NCI-H1105 (cell line): ENCODE measurements around the gene LARP4B.

Source experiments
- DNase-seq: peaks from one replicate; lab custom pipeline; 2025; lab: John Stamatoyannopoulos, UW

The LARP4B gene

GRCh38 chr10:924524-924859, 7.0 kb downstream of the LARP4B start:
- no peak for DNase-seq

DNA sequence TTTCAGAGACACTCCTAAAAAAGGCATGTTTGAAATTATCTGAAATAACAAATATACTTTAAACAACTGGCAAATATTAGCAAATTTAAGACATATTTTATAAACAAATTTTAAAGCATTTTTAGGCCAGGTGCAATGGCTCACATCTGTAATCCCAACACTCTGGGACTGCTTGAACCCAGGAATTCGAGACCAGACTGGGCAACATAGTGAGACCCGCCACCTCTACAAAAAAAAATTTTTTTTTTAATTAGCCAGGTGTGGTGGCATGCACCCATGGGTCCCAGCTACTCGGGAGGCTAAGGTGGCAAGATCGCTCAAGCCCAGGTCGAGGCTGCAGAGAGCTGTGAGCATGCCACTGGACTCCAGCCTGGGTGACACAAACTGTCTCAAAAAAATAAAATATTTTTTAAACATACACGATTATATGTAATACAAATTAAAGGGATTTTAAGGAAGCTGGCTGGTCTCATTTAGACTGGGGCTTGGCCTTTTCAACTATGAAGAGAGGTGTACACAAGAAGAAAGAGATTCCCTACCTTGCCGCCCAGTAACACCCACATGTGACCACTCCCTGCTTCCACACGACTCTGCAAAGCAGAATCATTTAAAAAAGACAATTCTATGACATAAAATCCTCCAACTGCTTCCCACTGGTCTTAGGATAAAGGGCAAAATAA, 7.5 kb downstream of the LARP4B start:
- DNase-seq: no peak

DNA sequence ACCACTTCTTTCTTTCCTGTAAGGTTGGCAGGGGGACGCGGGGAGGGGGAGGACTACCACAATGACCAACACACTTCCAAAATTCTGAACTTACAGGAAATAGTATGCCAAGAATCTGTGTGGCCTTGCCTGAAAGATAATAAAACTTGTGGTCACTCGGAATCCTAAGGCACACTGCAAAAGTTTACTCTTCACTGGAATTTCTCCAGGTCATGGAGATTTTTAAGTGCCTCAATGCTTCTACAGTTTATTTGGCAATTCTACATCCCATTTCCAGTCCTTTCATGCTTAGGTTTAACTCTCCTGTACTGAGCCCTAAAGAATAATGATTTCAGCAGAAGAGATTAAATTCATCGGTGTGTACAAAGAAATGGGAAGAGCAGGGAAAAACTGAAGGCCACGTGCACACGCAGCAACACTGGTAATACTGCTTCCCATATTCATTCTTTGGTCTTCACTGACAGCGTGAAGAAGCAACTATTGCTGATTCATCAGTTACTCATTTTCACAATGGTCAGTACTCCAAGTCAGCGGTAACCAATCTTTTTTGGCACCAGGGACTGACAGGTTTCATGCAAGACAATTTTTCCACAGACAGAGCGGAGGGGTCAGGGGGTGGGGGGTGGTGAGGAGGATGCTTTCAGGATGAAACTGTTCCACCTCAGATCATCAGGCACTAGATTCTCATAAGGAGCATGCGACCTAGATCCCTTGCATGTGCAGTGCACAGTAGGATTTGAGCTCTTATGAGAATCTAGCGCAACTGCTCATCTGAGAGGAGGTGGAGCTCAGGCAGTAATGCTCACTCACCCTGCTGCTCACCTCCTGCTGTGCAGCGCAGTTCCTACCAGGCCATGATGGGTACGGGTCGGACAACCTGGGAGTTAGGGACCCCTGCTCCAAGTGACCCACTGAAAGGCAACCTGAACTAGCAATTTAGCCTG, 9.8 kb downstream of the LARP4B start:
- no peak for DNase-seq

GRCh38 chr10:920450-920849, 11.1 kb downstream of the LARP4B start:
- no peak for DNase-seq

GRCh38 chr10:919481-919880, 12.0 kb downstream of the LARP4B start:
- DNase-seq: no peak

GRCh38 chr10:917999-918398, 13.5 kb downstream of the LARP4B start:
- no peak for DNase-seq

- no peak for DNase-seq
These were observed 14.1 kb downstream of the LARP4B start for GRCh38 chr10:917416-917720.

GRCh38 chr10:916716-917415, 14.6 kb downstream of the LARP4B start:
- DNase-seq: no peak

DNA sequence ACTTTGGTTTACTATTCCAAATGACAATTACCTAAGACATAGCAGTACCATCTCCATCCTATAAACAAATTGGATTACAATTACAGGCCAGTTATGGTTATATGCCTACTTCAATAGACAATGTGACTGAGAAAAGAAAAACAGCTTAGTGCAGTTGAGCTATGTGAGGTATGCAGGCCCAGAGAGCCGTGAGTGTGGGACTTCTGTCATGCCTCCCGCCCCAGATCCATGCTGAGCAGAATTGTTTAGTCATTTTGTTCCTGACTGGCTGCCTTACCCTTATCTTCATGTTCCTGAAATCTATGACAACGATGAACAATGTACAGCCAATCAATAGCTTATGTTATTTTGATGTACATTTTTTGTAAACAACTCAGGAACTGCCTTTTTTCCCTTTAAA, 21.7 kb downstream of the LARP4B start:
- no peak for DNase-seq

- DNase-seq: no peak
These were observed 25.5 kb downstream of the LARP4B start for GRCh38 chr10:905972-906371.

DNA sequence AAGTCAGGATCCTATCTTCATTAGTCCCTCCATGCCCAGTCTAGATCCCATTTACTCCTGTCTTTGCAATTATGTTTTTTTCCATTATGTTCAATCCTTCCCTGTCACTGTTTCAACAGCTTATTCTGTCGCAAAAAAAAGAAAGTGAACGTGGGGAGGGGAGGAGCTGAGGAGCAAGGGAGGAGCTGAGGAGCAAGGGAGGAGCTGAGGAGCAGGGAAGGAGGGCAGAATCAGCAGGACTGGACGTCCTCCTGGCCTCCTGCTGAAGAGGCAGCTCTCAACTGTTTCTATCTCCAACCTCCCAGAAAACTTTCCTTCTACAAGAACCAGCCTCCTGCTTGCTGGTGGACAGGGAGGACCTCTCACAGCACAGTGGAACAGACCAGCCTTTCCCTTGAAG, 26.0 kb downstream of the LARP4B start:
- DNase-seq: no peak

GRCh38 chr10:904403-904802, 27.1 kb downstream of the LARP4B start:
- DNase-seq: no peak

- no peak for DNase-seq
These were observed 33.4 kb downstream of the LARP4B start for GRCh38 chr10:898141-898540.

DNA sequence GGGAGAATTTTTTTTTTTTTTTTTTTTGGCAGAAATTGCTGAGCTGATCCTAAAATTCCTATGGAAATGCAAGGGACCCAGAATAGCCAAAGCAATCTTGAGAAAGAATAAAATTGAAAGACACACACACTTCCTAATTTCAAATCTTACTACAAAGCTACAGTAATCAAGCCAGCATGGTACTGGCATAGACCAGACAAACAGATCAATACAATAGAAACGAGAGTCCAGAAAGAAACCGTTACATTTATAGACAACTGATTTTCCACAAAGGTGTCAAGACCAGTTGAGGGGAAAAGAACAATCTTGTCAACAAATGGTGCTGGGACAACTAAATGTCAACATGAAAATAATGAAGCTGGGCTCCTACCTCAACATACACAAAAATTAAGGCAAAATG, 34.5 kb downstream of the LARP4B start:
- no peak for DNase-seq

GRCh38 chr10:895324-895723, 36.2 kb downstream of the LARP4B start:
- no peak for DNase-seq

- no peak for DNase-seq
These were observed 52.6 kb downstream of the LARP4B start for GRCh38 chr10:878895-879294.

- DNase-seq: no peak
These were observed 53.2 kb downstream of the LARP4B start for GRCh38 chr10:878333-878759.

GRCh38 chr10:876438-876837, 55.1 kb downstream of the LARP4B start:
- no peak for DNase-seq

- no peak for DNase-seq
These were observed 58.5 kb downstream of the LARP4B start for GRCh38 chr10:873020-873419.

GRCh38 chr10:871951-872403, 59.5 kb downstream of the LARP4B start:
- no peak for DNase-seq

GRCh38 chr10:870564-871166, 60.8 kb downstream of the LARP4B start:
- no peak for DNase-seq

DNA sequence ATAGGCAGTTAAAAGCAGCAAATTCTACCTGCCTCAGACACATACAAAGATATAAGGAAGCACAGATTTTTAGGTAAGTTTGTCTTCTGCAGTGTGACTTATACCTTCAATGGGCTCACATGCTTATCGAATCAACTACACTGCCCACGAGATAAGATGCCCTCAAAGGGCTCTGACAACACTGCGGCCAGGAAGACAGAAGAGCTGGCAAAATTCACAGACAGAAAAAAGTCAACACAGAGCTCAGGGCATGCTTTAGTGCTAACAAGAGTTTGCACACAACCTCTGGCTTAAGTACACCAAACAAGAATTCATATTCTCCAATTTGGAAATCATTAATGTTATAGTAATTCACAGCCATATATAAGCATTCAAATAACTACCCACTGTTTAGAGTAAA, 62.3 kb downstream of the LARP4B start:
- no peak for DNase-seq

- no peak for DNase-seq
These were observed 63.7 kb downstream of the LARP4B start for GRCh38 chr10:867807-868206.
